Lower leg skin (tissue), 4 donors: ENCODE data around the gene DRC3. TPM values are rescaled to one million over a fixed set of nuclear protein-coding genes. Genes with fewer than 3 reads are reported as not detected.
A peak's percentile ranks its signal among the peaks of the same experiment; 100 is the strongest.

ENCODE experiments used
- DNase-seq, 2 donors: peaks; one replicate each; pipeline ENCODE4 v3.0.0-alpha.2; 2019; ENCODE audit warnings: low spot score in 2 of 2
- H3K4me3 ChIP-seq: fragments of 200-600 bp; sonication (generic); 2 replicates; pipeline ENCODE4 v1.5.1; 2017; ENCODE audit warnings: mild to moderate bottlenecking, low read depth; ENCODE audit not compliant: poor library complexity, severe bottlenecking
- POLR2A ChIP-seq, 2 donors: fragments of 450-650 bp; IDR thresholded peaks; one replicate each; pipeline ENCODE4 v1.6.1; 2016 to 2017; ENCODE audit warnings: antibody characterized with exemption in 2 of 2, mild to moderate bottlenecking in 1 of 2, moderate library complexity in 1 of 2
- whole genome bisulfite sequencing, 2 donors: methylation state at CpG; one replicate each; pipeline ENCODE4 v1.1.5; 2018; 5-methylcytosine and 5-hydroxymethylcytosine counted together
- intact Hi-C: fragments of 100-400 bp; cut with DNase I; formaldehyde crosslinking; loops from one replicate; pipeline ENCODE4 v1.15.0; 2023; ENCODE audit warnings: low total_unique reads
- total RNA-seq, 4 donors: library from RNA; depleted of rRNA; stranded (reverse); fragments of >200 nt; gene quantifications; one replicate each; pipeline ENCODE4 v1.1.0, GENCODE V29; 2016
- TF ChIP-seq, protein P1 (sequence below), 3 donors: fragments of 450-650 bp; IDR thresholded peaks; one replicate each; pipeline ENCODE4 v1.5.1; 2016; ENCODE audit warnings: antibody characterized with exemption in 3 of 3, mild to moderate bottlenecking in 3 of 3, moderate library complexity in 2 of 3

Gene DRC3
- total RNA-seq, 4 donors from 2014 or later = 0.93 to 6.4 (median 4.0) TPM

- intact Hi-C loops = loop anchor here (10.0 kb wide), 1 partner anchor 365 kb away; no protein-coding TSS in a partner anchor
- TF ChIP-seq POLR2A (IDR thresholded peaks at IDR 0.05) = no peak
- TF ChIP-seq, protein P1, sequence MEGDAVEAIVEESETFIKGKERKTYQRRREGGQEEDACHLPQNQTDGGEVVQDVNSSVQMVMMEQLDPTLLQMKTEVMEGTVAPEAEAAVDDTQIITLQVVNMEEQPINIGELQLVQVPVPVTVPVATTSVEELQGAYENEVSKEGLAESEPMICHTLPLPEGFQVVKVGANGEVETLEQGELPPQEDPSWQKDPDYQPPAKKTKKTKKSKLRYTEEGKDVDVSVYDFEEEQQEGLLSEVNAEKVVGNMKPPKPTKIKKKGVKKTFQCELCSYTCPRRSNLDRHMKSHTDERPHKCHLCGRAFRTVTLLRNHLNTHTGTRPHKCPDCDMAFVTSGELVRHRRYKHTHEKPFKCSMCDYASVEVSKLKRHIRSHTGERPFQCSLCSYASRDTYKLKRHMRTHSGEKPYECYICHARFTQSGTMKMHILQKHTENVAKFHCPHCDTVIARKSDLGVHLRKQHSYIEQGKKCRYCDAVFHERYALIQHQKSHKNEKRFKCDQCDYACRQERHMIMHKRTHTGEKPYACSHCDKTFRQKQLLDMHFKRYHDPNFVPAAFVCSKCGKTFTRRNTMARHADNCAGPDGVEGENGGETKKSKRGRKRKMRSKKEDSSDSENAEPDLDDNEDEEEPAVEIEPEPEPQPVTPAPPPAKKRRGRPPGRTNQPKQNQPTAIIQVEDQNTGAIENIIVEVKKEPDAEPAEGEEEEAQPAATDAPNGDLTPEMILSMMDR (IDR thresholded peaks at IDR 0.05) = no peak
- peak in 1 of 2 donors; percentile 90 for DNase-seq
- WGBS, 2 donors = 0% methylated on average over 34 to 48 of the region's 81 CpGs
- peak overlapping the region; percentile 67 for H3K4me3 ChIP-seq
Measured at GRCh38 chr17:18039535-18040260, 67.0 kb downstream of the DRC3 start.

- 17 to 20% methylated on average over 6 of the region's 6 CpGs for WGBS, 2 donors
- H3K4me3 ChIP-seq = peak overlapping the region; percentile 67
- TF ChIP-seq, protein P1 (IDR thresholded peaks at IDR 0.05) = no peak
- no peak for TF ChIP-seq POLR2A (IDR thresholded peaks at IDR 0.05)
- DNase-seq = no peak
- intact Hi-C loops = loop anchor here (10.0 kb wide), 1 partner anchor 366 kb away; no protein-coding TSS in a partner anchor
Measured at GRCh38 chr17:18040261-18040858, 67.7 kb downstream of the DRC3 start.

DNA sequence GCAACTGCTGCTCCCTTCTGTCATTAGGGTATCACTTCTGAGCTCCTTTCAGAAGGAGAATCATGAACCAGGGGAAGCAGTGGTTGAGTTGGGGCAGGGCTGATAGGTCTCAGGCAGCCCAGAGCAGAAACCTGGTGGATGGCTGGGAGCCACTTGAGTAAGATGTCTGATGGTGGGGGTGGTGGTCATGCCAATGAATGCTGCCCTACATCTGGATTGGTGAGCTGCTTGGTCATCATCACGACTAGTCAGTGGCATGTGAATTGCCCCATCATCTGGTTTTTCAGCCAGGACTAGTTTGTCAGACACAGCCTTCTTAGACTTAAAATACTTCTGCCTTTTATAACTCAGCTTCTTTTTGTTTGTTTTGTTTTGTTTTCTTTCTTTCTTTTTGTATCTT, 69.1 kb downstream of the DRC3 start:
- intact Hi-C loops = loop anchor here (10.0 kb wide), 1 partner anchor 367 kb away; no protein-coding TSS in a partner anchor
- TF ChIP-seq, protein P1 (IDR thresholded peaks at IDR 0.05) = no peak
- no peak for TF ChIP-seq POLR2A (IDR thresholded peaks at IDR 0.05)
- 35 to 36% methylated on average over 1 of the region's 1 CpG for WGBS, 2 donors
- no peak overlapping the region for H3K4me3 ChIP-seq
- DNase-seq = no peak

DNA sequence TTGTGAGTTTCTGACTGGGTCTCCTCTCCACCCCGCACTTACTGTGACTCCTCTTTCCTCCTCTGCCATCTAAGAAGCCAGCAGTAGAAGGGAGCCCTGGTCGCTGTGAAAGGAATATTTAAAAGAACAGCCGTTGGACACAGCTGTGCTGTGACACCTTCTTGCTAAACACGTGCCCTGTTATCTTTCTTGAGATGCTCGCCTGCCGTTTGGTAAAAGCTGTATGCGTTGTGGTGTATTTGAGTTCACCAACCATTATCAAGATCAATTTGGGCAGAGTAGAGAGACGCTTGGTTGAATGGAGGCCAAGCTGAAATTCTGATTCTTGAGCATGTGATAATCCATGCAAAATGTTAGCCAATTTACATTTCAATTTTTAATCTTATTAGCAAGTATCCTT, 70.3 kb downstream of the DRC3 start:
- intact Hi-C loops = loop anchor here (10.0 kb wide), 1 partner anchor 368 kb away; no protein-coding TSS in a partner anchor
- DNase-seq = no peak
- no peak overlapping the region for H3K4me3 ChIP-seq
- WGBS, 2 donors = 84 to 85% methylated on average over 8 of the region's 8 CpGs
- TF ChIP-seq, protein P1 (IDR thresholded peaks at IDR 0.05) = no peak
- TF ChIP-seq POLR2A (IDR thresholded peaks at IDR 0.05) = no peak

DNA sequence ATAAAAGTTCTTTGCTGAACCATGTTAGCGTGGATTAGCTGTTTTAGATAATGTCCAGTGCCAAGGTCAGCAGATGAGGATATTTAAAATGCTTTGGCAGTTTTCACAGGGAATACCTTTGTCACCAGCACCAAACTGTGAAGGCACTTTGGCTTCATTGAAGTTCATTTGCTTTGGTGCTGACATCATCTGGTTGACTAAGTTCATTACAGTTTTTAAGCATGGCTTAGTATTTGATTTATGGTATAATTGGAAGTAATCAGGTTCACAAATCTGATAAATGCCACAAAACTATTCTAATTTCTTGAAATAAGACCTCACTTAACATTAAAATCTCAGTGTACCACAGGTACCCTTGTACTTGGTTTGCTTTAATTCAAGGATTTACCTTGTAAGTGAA, 70.8 kb downstream of the DRC3 start:
- no peak for DNase-seq
- intact Hi-C loops = loop anchor here (10.0 kb wide), 1 partner anchor 369 kb away; no protein-coding TSS in a partner anchor
- no peak overlapping the region for H3K4me3 ChIP-seq
- no peak for TF ChIP-seq POLR2A (IDR thresholded peaks at IDR 0.05)
- TF ChIP-seq, protein P1 (IDR thresholded peaks at IDR 0.05) = no peak
- WGBS, 2 donors = 49 to 73% methylated on average over 1 of the region's 1 CpG
